GM15510 (cell line): ENCODE measurements around the gene MED12L.

Experiments used
- POLR2A ChIP-seq: IDR thresholded peaks from 3 replicates; pipeline ENCODE4 v1.6.1; 2011; ENCODE audit warnings: borderline replicate concordance; ENCODE audit not compliant: insufficient read length; ENCODE audit errors: extremely low read depth

MED12L gene

GRCh38 chr3:151204530-151205402, 119.3 kb downstream of the MED12L start:
- TF ChIP-seq POLR2A: no peak

DNA sequence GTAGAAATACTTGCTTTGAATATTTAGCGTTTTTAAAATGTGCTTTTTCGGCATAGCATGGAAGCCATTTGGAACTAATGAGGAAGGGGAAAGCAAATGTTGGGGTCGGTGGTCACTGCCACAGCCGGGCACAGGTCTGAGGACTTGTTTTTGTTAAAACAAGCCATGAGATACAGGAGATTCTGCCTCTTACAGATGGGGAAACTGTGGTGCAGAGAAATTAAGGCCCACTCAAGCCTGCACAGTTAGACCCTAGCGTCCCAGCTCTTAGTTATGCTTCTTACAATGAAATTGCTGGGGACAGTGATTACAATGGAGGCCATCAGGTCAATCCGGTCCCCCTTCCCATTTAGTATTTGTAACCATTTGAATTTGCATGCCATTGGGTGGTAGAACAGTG, 120.0 kb downstream of the MED12L start:
- no peak for TF ChIP-seq POLR2A

DNA sequence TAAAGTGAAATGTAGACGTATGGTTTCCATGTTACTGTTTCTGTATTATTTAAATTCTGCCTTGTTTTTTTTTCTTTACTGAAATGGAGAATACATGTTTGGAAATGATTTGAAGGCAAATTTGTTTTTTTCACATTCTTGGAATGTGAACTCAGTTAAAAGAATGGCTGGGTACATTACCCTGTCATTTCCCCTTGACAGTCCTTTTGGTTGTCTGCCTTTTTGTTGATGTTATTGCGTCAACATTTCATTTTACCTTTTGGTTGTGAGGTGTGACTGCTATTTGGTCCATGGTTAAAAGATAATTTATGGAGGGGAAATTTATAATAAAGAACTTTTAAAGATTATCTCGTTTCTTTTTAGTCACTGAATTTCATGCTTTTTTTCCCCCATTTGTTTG, 120.7 kb downstream of the MED12L start:
- TF ChIP-seq POLR2A: no peak

DNA sequence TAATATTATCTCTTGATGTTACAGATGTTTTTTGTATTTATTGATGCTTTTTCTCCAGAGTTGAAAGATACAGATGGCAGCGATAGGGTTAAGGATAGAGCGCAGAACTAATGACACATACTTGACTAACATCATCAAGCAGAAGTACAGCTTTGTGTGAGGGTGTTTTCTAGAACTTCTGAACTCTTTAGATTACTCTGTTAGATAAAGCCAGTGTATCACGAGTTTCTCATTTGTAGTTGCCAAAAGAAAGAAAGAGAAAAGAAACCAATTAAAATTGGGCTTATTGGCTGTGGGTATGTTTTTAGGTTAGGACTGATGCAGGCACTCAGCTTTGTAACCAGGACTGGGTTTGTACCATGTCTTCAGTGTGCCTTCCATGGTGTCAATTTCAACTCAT, 124.2 kb downstream of the MED12L start:
- no peak for TF ChIP-seq POLR2A

DNA sequence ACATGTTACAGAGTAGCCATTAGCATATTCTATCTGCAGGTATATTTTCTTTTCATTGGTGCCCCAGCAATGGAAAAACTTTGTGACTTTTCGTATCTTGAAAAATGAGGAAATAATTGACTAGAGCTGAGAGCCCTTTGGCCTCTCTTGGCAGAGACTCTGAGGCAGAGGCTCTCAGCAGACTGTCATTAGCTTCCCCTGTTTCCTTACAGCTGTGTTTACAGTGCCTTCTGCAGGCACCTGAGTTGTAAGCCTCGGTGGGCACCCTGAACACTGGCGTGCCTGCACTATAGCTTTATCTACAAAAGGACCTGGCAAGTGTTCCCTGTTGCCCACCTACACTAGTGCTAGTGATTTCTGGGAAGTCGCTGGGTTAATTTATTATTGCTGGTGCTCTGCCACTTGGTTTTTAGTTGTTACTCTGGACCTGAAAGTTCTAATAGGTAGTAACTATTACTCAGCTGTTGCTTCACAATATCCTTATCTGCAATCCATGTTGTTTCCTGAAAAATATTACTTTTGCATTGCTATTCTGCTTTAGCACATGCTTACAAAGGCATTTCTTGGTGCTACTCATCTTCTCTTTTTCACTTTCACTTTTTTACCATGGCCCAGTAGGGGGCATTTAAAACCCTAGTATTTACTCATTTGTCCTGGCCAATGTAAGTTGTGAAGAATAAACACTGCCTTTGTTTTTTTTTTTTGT, 125.4 kb downstream of the MED12L start:
- no peak for TF ChIP-seq POLR2A

GRCh38 chr3:151213151-151213550, 127.7 kb downstream of the MED12L start:
- TF ChIP-seq POLR2A: no peak

DNA sequence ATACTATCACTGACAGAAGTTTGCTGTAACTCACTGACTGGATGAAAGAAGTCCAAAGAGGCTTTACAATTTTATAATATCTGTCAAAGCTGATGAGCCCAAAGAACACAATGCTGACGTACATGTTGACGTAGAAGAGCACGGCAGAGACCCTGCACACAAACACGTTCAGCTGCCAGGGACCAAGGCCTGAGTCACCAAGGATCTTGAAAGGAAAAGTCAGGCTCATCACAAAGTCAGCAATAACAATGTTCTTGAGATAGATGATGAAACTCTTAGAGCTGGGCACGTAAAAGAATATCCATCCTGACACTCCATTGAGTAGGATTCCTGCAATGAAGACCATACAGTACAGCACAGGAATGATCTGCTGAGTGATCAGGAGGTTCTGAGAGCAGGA, 128.4 kb downstream of the MED12L start:
- TF ChIP-seq POLR2A: no peak

DNA sequence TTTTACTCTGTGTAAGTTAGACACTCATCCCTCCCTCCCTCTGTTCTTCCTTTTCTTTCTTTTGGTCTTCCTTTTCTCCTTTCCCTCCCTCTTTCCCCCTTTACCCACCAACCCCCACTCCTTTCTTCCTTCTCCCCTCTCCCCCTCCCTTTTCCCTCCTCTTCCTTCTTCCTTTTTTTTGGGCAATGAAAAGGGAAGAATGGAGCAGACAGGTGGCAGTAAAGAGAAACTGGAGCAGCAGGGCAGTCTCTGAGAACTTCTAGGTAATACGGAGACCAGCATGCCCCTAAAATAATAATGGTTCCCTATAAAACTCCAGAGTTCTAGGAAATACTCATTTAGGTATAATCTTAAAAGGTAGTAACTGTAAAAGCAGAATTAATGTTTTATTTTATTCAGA, 129.0 kb downstream of the MED12L start:
- TF ChIP-seq POLR2A: no peak

DNA sequence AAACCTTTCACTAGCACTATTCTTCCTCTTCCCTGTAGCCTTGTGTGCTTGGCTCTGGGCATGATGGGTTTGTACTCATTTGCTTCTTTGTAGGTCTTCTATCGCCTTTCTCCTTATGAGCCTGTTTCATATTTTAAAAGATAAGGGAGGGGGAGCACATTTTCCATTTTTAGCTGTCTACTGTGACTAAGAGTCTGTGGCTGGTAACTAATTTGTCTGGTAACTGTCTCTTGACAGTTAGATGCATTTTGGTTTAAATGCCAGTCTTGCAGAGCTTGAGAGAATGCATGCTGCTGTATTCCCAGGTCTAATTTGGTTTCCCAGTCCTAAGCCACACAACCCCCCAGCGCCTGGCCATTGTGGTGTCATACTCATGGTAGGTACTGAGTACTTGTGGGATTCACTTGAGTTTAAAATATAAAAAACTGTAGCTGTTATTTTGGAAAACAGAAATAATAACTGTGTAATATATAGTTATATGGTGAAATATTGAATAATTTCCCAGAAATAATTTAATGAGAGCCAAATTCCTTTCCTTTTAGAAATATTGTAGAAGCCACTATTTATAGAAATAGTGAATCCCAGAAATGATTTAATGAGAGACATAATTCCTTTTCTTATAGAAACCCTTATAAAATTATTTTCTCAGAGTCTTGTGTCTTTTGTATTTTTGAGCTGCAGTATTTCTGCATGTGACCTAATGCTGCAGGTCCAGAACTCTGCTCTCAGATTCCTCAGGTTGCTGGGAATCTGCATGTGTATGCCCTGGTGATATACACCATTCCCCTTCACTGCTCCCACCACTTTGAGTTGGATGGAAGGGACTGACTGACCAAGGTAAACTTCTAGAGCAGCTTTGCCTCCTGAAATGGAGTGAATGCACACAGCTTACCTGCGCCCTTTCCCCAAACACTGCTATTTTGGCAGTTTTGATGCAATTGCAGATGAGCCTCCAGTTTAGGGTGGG, 131.5 kb downstream of the MED12L start:
- no peak for TF ChIP-seq POLR2A

DNA sequence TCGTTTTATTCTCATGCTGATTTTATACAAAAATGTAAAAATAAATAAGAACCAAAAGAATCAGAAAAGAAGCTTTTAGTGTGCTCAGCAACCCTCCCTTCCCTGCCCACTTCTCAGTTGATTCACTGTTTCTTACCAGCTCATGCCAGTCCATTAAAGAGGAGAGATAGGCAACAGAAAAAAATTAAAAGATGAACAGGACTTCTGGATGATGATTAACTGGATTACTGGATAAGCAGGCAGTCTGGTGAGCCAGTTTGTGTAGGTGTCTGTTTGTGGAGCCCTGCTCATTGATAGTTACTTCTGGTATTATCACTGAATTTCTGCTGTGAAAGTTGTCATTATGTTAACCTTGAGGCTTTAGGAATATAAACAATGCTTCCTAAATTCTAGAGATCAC, 132.7 kb downstream of the MED12L start:
- TF ChIP-seq POLR2A: no peak

DNA sequence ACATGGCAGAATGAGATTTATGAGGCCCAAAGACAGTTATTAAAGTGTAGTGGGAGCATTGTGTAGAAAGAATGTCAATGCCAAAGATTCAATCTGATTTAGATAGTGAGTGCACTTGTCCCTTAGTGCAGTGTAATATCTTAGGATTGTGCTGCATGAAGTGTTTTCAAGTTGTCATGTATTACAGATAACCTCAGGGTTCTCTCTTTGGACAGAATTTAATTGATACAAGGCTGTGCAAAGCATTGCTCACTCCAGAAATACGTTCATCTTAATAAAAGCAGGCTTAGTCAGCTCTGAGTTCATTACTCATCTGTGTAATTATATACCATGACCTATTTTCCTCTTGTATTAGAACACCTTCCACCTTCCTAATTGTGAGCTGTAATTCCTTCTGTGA, 133.6 kb downstream of the MED12L start:
- no peak for TF ChIP-seq POLR2A

DNA sequence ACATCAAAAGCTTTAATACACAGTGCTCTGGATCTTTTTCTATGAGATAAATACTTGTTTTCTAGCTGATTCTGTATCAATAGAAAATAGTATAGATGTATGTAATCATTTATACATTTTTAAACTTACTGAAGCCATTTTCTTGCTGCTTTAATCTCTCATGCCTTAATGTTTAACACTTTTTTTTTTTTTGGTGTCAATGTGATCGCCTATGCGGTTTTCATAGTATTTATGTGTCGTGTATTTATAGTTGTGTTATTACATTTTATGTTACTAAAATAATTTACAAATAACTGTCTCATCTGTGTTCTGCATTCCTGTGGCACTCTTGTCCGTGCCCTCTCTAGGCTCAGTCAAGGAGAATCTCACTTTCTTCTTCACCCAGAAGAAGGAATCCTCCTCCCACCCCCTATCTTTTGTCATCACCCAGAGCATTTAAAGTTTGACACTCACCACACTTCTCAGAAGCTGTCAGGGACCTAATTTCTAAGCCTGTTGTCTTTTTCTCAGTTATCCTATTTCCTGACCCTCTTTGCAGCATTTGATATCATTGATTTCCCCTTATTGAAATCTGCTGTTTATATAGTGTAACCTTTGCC, 138.9 kb downstream of the MED12L start:
- no peak for TF ChIP-seq POLR2A

- TF ChIP-seq POLR2A: no peak
These were observed 139.8 kb downstream of the MED12L start for GRCh38 chr3:151225040-151225975.
